Endothelial cell of umbilical vein (primary cell): Measurements from ENCODE around the gene MEA1.

Experiments
- CTCF ChIP-seq, 2 donors: IDR thresholded peaks; 1 replicate in 1 of 2; 2 replicates in 1 of 2; pipeline ENCODE4 v1.5.1; 2011; ENCODE audit warnings: low read length in 2 of 2, mild to moderate bottlenecking in 2 of 2, moderate library complexity in 2 of 2, control low read depth in 1 of 2, inconsistent platforms in 1 of 2, low read depth in 1 of 2; ENCODE audit not compliant: insufficient read depth in 1 of 2; ENCODE audit errors: extremely low read depth in 1 of 2
- EZH2 ChIP-seq: IDR thresholded peaks from 2 replicates; pipeline ENCODE4 v1.6.1; 2012; ENCODE audit warnings: borderline replicate concordance, low read depth, mild to moderate bottlenecking, moderate library complexity, low read length, inconsistent platforms; ENCODE audit not compliant: severe bottlenecking
- GATA2 ChIP-seq: IDR thresholded peaks from 2 replicates; pipeline ENCODE4 v1.7.0; 2011; ENCODE audit warnings: low read depth, mild to moderate bottlenecking, moderate library complexity, mixed read lengths, low read length; ENCODE audit not compliant: insufficient read length, insufficient read depth
- JUN ChIP-seq: IDR thresholded peaks from 2 replicates; pipeline ENCODE4 v1.6.1; 2011; ENCODE audit warnings: borderline replicate concordance, low read depth; ENCODE audit not compliant: insufficient read length, insufficient read depth
- MAX ChIP-seq: IDR thresholded peaks from 2 replicates; pipeline ENCODE4 v1.6.1; 2011; ENCODE audit not compliant: insufficient read depth, insufficient read length
- MYC ChIP-seq: IDR thresholded peaks from one replicate; pipeline ENCODE4 v1.6.1; 2011; ENCODE audit warnings: mild to moderate bottlenecking, low read depth, low read length
- POLR2A ChIP-seq: IDR thresholded peaks from 2 replicates; pipeline ENCODE4 v1.6.1; 2012; ENCODE audit warnings: low read depth, mild to moderate bottlenecking, control low read depth, low read length
- POLR2AphosphoS5 ChIP-seq: IDR thresholded peaks from 2 replicates; pipeline ENCODE4 v1.6.1; 2012; ENCODE audit warnings: low read depth, mild to moderate bottlenecking, control low read depth, low read length, moderate library complexity; ENCODE audit not compliant: insufficient read depth

- TF ChIP-seq CTCF (IDR thresholded peaks at IDR 0.05; ENCODE audit: extremely low read depth in 1 of 2, insufficient read depth in 1 of 2, low read depth in 1 of 2, low read length in 2 of 2) (no peak), EZH2 (no peak), POLR2A (peak; percentile 78), MYC (no peak), POLR2AphosphoS5 (peak; percentile 90), JUN (no peak), MAX (peak; percentile 33), GATA2 (no peak)
These were observed 7.7 kb upstream of the MEA1 start, which contains the start of gene RRP36 for GRCh38 chr6:43021270-43022047.
